Middle frontal gyrus (tissue), 1 donor: ENCODE results near the gene NCAM2.

ENCODE experiments used
- DNase-seq: peaks from one replicate; pipeline ENCODE4 v3.0.0-alpha.2; 2015; ENCODE audit warnings: low spot score; ENCODE audit errors: extremely low spot score

Gene NCAM2

GRCh38 chr21:21210552-21210951 is 212.3 kb downstream of the NCAM2 start:
- DNase-seq = no peak

DNA sequence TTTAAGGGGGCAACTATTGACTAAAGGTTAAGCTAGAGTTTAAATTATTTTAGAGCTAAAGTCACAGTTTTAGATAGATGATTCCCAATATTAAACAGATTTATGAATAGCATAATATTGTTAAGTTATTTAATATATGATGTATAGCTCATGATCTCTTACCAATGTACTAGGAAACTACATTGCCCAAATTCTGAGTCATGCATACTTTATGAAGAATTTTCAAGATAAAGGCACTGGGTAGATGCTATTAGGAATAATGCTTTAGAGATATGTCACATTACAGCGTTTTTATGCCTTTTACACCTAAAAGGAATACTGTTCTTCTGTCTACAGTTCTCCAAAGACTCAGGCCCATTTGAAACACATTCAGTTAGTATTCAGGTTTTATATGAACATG is 215.1 kb downstream of the NCAM2 start:
- DNase-seq = no peak

DNA sequence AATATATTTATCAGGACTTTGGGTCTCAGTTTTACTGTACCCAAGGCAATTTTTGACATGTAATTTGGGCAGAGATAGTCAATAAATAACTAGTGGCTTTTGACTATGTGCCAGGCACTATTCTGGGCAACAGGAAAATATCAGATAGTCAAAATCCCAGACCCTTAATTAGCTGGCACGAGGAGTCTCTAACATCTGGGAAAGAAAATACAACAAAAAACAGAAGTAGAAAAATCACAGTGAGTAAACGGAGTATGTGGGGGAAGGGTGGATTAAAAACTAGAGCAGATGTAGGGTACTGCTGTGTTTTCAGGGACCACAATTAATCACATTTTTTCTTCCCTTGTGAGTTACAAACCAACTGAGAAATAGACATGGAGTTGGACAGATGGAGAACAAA is 217.8 kb downstream of the NCAM2 start:
- DNase-seq = no peak

GRCh38 chr21:21226472-21226871 is 228.3 kb downstream of the NCAM2 start:
- no peak for DNase-seq

DNA sequence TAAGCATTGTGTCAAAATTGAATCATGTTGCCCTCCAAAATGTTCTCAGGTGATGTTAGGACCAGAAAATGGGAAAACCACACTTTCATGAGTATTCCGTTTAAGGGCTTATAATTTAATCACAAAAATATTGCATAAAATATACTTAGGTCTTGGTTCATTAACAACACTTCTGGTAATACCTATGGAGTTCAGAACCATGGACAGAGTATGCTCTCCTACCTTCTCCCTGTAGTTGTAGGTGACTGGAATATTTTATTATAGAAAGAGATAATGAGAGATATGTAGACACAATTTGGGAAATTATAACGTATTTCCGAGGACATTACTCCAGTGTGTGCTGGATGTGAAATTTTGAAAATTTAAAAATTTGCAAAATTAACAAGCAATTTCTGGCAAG is 232.5 kb downstream of the NCAM2 start:
- no peak for DNase-seq

- DNase-seq = no peak
Measured at GRCh38 chr21:21231913-21232312, 233.7 kb downstream of the NCAM2 start.

GRCh38 chr21:21232320-21232719 is 234.1 kb downstream of the NCAM2 start:
- DNase-seq = peak; percentile 33

GRCh38 chr21:21233051-21233450 is 234.8 kb downstream of the NCAM2 start:
- DNase-seq = no peak

DNA sequence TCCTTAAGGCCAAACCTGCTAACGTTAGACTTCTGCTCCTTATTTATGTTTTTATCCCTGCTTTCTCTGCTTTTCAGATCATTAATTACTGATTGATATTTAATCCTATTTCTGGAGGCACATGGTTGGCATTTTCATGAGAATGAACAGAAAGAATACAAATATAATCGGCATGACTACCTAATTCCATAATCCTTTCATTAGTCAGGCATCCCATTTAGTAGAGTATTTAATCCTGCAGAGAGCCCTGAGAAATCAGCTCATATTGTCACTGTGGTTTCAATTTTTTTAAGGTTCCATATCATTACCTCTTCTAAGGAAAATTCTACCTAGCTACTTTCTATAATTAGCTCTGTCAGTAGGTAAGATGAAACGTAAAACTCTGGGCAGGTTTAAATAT is 238.8 kb downstream of the NCAM2 start:
- DNase-seq = no peak

DNA sequence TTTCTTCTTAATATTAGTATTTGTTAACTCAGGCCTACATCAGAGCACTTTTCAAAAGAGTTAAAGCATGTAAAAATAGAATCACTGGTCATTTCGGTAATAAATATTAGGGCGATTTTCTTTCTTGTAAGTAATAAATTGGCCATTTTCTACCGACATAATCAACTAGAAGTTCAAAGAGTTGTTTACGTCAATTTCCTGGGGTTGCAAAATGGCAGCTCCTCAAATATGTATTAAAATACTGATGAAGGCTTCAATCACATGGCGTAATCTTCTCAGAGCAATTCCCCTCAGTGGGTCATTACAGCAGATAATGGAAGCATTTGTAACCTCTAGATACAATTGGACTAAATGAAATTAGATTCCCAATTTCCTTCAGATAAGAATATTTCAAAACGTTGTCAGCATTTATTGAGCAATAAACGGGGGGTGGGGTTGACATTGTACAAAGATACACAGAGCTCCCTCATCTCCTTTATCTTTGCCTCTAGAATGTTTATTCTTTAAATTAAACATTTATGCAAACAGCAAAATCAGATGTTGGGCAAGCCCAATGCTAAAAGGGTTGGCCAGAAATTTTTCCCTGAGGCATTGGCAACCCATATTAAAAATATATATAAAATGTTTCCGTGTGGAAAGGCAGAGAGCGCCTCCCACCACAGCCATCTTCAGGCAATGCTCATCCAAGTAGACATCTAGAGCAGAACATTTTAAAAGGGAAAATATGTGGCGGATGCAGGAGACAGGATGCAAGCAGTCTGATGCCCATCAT is 240.6 kb downstream of the NCAM2 start:
- DNase-seq = no peak

DNA sequence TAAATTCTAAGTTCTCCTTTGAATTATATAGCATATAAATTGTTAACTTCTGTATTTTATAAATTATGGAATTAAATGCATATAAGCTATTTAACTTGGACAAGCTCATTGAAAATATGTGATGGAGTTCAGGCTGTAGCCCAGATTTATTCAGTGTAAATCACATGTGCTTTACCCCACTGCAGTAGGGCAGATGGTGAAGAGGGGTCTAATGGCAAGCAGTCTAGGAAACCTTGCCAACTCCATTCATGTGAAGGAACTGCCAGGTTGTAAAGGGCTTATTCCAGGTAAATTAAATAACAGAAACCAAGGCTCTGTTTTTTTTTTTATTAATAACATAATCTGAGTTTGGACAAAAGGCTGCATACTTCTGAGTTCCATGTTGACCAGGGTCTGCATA is 243.2 kb downstream of the NCAM2 start:
- DNase-seq = no peak

- no peak for DNase-seq
Measured at GRCh38 chr21:21246007-21246406, 247.8 kb downstream of the NCAM2 start.

GRCh38 chr21:21247424-21247823 is 249.2 kb downstream of the NCAM2 start:
- DNase-seq = no peak

DNA sequence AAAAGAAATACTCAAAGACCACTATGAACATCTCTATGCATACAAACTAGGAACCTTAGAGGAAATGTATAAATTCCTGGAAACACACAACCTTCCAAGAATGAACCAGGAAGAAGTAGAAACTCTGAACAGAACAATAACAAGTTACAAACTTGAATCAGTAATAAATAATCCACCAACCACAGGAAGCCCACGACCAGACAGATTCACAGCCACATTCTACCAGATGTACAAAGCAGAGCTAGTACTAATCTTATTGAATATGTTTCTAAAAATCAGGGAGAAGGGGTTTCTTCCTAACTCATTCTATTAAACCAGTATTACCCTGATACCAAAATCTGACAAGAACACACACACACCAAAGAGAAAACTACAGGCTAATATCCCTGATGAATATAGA is 263.8 kb downstream of the NCAM2 start:
- DNase-seq = no peak

- DNase-seq = no peak
Measured at GRCh38 chr21:21268061-21268471, 269.9 kb downstream of the NCAM2 start.

DNA sequence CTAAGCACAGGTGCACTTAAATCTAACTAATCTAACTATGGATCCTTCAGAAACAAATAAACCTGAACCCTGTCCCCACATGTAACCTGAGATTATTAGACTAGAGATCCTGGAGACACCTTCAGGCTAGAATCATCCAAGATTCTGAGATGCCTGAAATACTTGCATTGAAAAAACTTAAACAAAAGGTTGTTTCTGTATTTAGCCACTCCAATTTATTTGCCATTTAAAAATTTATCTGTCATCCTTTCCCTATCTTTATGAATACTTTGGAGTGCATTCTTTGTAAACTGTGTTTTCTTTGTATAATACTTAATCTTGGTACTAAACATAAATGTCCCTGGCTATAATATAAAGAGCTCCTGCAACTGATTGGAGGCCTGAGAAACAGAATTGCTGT is 270.7 kb downstream of the NCAM2 start:
- DNase-seq = no peak

GRCh38 chr21:21279193-21279901 is 281.1 kb downstream of the NCAM2 start:
- DNase-seq = no peak

DNA sequence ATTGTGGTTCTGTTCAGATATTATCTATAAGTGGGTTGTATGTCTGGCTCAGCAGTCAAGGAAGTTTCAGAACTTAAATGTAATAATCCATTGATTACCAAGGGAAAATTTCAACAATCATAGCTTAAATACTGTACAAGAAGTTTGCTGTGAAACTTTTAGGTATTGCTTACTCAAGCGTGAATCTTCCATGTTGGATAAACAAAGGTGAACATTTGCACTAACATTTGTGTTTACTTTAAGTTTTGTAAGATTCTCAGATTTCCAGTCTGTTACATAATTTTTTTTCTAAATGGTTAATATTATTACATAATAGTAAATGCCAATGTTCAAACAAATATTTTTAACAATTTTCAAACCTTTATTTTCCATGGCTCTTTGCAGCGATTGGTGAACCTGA is 285.6 kb downstream of the NCAM2 start:
- no peak for DNase-seq

GRCh38 chr21:21286170-21286798 is 288.1 kb downstream of the NCAM2 start:
- DNase-seq = no peak

DNA sequence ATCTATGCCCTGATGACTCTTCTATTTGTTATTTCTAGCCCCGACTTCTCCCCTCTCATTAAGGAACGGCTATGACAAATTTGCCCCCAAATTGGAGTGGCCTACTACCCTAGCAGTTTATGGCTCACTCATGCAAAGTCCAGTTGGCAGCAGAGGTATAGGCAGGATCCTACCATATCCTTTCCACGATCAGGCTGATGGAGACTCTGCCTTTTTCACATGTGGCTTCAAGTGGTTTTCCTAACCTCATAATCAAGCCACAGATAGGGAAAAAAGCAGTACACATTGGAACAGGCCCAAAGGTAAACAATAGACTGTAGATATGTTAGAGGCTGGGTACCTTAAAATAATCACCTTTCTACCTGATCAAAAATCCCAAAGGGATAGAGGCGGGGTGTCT is 292.5 kb downstream of the NCAM2 start:
- no peak for DNase-seq

GRCh38 chr21:21291883-21292569 is 293.8 kb downstream of the NCAM2 start:
- no peak for DNase-seq

- no peak for DNase-seq
Measured at GRCh38 chr21:21295303-21295702, 297.1 kb downstream of the NCAM2 start.
